ENCODE measurements around the gene XYLT1. TPM values are rescaled to one million over a fixed set of nuclear protein-coding genes. Genes with fewer than 3 reads are reported as not detected.

Gene XYLT1
- polyA plus RNA-seq, 1 donor (not counting 4 experiments of a cell fraction or from before 2014, with no cell fraction given), result 4.4 TPM

DNA sequence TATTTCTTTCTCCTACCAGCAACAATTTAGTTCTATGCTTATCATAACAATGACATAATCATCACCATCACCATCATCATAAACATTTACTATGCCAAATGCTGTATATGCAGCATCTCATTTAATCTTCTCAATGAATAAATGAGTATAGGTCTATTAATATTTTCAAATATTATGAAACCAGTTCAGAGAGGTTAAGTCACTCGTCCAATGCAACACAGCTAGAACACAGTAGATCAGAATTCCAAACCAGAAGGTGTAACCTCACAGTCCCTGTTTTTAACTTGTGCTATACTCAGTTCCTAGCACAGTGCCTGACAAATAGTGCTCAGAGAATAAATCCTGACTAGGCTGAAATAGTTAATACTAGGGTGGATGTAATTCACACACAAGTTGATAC is 314.8 kb downstream of the XYLT1 start:
- no peaks in the 10 kb centered on the region for H4K20me1 ChIP-seq (ENCODE audit: control insufficient read depth, extremely low read depth, insufficient read depth, low read length)
- H3K4me1 ChIP-seq (ENCODE audit: control insufficient read depth, extremely low read depth, insufficient read depth, low read length), result no peaks in the 10 kb centered on the region
- H3K36me3 ChIP-seq (ENCODE audit: control insufficient read depth in 2 of 2, extremely low read depth in 1 of 2, insufficient read depth in 2 of 2, low read length in 2 of 2), result peaks cover 0 to 1% of the 10 kb centered on the region in 2 experiments
- H2AFZ ChIP-seq (ENCODE audit: control insufficient read depth, low read length), result no peak overlapping the region
- no peak overlapping the region for H3K27ac ChIP-seq (ENCODE audit: control insufficient read depth, insufficient read depth, low read length)
- dilution Hi-C loops (cut with MboI; ENCODE audit: extremely low pct_ligation_motif_present, low sequenced_read_pairs), result no loop called here
- no peak for FAIRE-seq
- no peaks in the 10 kb centered on the region for H3K9me3 ChIP-seq (ENCODE audit: control insufficient read depth, low read depth, low read length)
- H3K4me3 ChIP-seq (ENCODE audit: control insufficient read depth in 2 of 3, extremely low read depth in 1 of 3, insufficient read depth in 2 of 3, low read depth in 1 of 3, low read length in 3 of 3), result no peak overlapping the region
- no peaks in the 10 kb centered on the region for H3K9me1 ChIP-seq (ENCODE audit: control insufficient read depth, extremely low read depth, insufficient read depth, low read length)
- no peaks in the 10 kb centered on the region for H3K27me3 ChIP-seq (ENCODE audit: control insufficient read depth, extremely low read depth, insufficient read depth, low read length)
- TF ChIP-seq EZH2 (IDR thresholded peaks at IDR 0.05; ENCODE audit: low read length) (no peak), CTCF (optimal IDR thresholded peaks at IDR 0.05 in 1 of 3, IDR thresholded peaks at IDR 0.05 in 1 of 3, conservative IDR thresholded peaks at IDR 0.05 in 1 of 3; ENCODE audit: extremely low read depth in 1 of 3, insufficient read depth in 2 of 3, low read length in 3 of 3) (no peak)
- no peaks in the 10 kb centered on the region for H3K79me2 ChIP-seq (ENCODE audit: control insufficient read depth, insufficient read depth, low read length)
- no peak overlapping the region for H3K4me2 ChIP-seq (ENCODE audit: control insufficient read depth, extremely low read depth, insufficient read depth, low read depth, low read length)
- H3K9ac ChIP-seq (ENCODE audit: control insufficient read depth, extremely low read depth, insufficient read depth, low read length), result no peak overlapping the region
- no peak for DNase-seq (ENCODE audit: low read depth, low spot score)

- Histone ChIP-seq H4K20me1 (ENCODE audit: control insufficient read depth, extremely low read depth, insufficient read depth, low read length) (no peaks in the 10 kb centered on the region), H3K79me2 (ENCODE audit: control insufficient read depth, insufficient read depth, low read length) (no peaks in the 10 kb centered on the region), H3K9ac (ENCODE audit: control insufficient read depth, extremely low read depth, insufficient read depth, low read length) (no peak overlapping the region), H3K4me1 (ENCODE audit: control insufficient read depth, extremely low read depth, insufficient read depth, low read length) (no peaks in the 10 kb centered on the region), H3K27ac (ENCODE audit: control insufficient read depth, insufficient read depth, low read length) (no peak overlapping the region), H3K9me3 (ENCODE audit: control insufficient read depth, low read depth, low read length) (no peaks in the 10 kb centered on the region), H3K4me2 (ENCODE audit: control insufficient read depth, extremely low read depth, insufficient read depth, low read depth, low read length) (no peak overlapping the region), H3K27me3 (ENCODE audit: control insufficient read depth, extremely low read depth, insufficient read depth, low read length) (no peaks in the 10 kb centered on the region), H2AFZ (ENCODE audit: control insufficient read depth, low read length) (no peak overlapping the region), H3K4me3 (ENCODE audit: control insufficient read depth in 2 of 3, extremely low read depth in 1 of 3, insufficient read depth in 2 of 3, low read depth in 1 of 3, low read length in 3 of 3) (no peak overlapping the region), H3K36me3 (ENCODE audit: control insufficient read depth in 2 of 2, extremely low read depth in 1 of 2, insufficient read depth in 2 of 2, low read length in 2 of 2) (peaks cover 0 to 1% of the 10 kb centered on the region in 2 experiments), H3K9me1 (ENCODE audit: control insufficient read depth, extremely low read depth, insufficient read depth, low read length) (no peaks in the 10 kb centered on the region)
- no peak for FAIRE-seq
- DNase-seq (ENCODE audit: low read depth, low spot score), result no peak
- no peak for TF ChIP-seq EZH2 (IDR thresholded peaks at IDR 0.05; ENCODE audit: low read length)
- no peak for TF ChIP-seq CTCF (optimal IDR thresholded peaks at IDR 0.05 in 1 of 3, IDR thresholded peaks at IDR 0.05 in 1 of 3, conservative IDR thresholded peaks at IDR 0.05 in 1 of 3; ENCODE audit: extremely low read depth in 1 of 3, insufficient read depth in 2 of 3, low read length in 3 of 3)
- dilution Hi-C loops (cut with MboI; ENCODE audit: extremely low pct_ligation_motif_present, low sequenced_read_pairs), result no loop called here
Measured at GRCh38 chr16:17155485-17155884, 315.3 kb downstream of the XYLT1 start.
